K562 treated with DMSO at 1 percent for 48 hours (cell line): ENCODE results near the gene ULK3. TPM values are rescaled to one million over a fixed set of nuclear protein-coding genes. Genes with fewer than 3 reads are reported as not detected.

Source experiments
- total RNA-seq: library from RNA; unstranded; fragments of 300-600 nt; gene quantifications from 2 replicates; pipeline ENCODE4 v1.2.3, GENCODE V29; 2022; ENCODE audit warnings: low replicate concordance; ENCODE audit errors: extremely low read depth

Gene ULK3
- total RNA-seq: not detected in 2 replicates

GRCh38 chr15:74842581-74843444, at the start of gene ULK3:
Gene ULK3 (minus strand): TSS chr15:74843156. CDS start chr15:74843105, 51 bp downstream.

GRCh38 chr15:74889883-74890664, 47.1 kb upstream of the ULK3 start, which contains the start of gene MPI:
Gene MPI (plus strand): TSS chr15:74890042. CDS start chr15:74890074, 32 bp downstream.

GRCh38 chr15:74873036-74873755, 30.2 kb upstream of the ULK3 start, which contains the start of gene SCAMP2:
Gene SCAMP2 (minus strand): TSS chr15:74873365. CDS start chr15:74873255, 110 bp downstream.

GRCh38 chr15:74826364-74826819, 16.6 kb downstream of the ULK3 start, which contains the start of gene CPLX3:
Gene CPLX3 (plus strand): TSS chr15:74826627. CDS start chr15:74826704, 77 bp downstream.

GRCh38 chr15:74812533-74812932, 30.4 kb downstream of the ULK3 start, which contains the start of gene LMAN1L:
Gene LMAN1L (plus strand): TSS chr15:74812835. CDS start chr15:74812855, 20 bp downstream.

Other genes starting within 250 kb of the ULK3 start
- not detected in 2 replicates for gene CLK3, start 227.3 kb downstream of the ULK3 start, total RNA-seq
- gene EDC3, start 147.1 kb downstream of the ULK3 start, total RNA-seq: not detected in 2 replicates
- gene CYP1A1, start 117.6 kb downstream of the ULK3 start, total RNA-seq: not detected in 2 replicates
- gene CYP1A2, start 94.3 kb downstream of the ULK3 start, total RNA-seq: not detected in 2 replicates
- gene CSK, start 61.1 kb downstream of the ULK3 start, total RNA-seq: not detected in 2 replicates
- not detected in 2 replicates for gene LMAN1L, start 30.3 kb downstream of the ULK3 start, total RNA-seq
- gene CPLX3, start 16.5 kb downstream of the ULK3 start, total RNA-seq: not detected in 2 replicates
- not detected in 2 replicates for gene SCAMP2, start 30.2 kb upstream of the ULK3 start, total RNA-seq
- not detected in 2 replicates for gene MPI, start 46.9 kb upstream of the ULK3 start, total RNA-seq
- not detected in 2 replicates for gene FAM219B, start 63.7 kb upstream of the ULK3 start, total RNA-seq
- gene COX5A, start 94.9 kb upstream of the ULK3 start, total RNA-seq: not detected in 2 replicates
- gene RPP25, start 113.6 kb upstream of the ULK3 start, total RNA-seq: not detected in 2 replicates
- not detected in 2 replicates for gene SCAMP5, start 152.4 kb upstream of the ULK3 start, total RNA-seq
- gene PPCDC, start 180.4 kb upstream of the ULK3 start, total RNA-seq: not detected in 2 replicates